ENCODE results near the gene GXYLT2. TPM values are rescaled to one million over a fixed set of nuclear protein-coding genes. Genes with fewer than 3 reads are reported as not detected.

The GXYLT2 gene
- total and polyA plus RNA-seq, 2 of the 13 experiments (the other 11 are each of a cell fraction or from before 2014, with no cell fraction given) = 4.3 to 6.9 TPM

GRCh38 chr3:72973031-72973723 is 85.3 kb downstream of the GXYLT2 start (continued):
- no peak for TF ChIP-seq IRX3 (CRISPR knock-in tag; IDR thresholded peaks at IDR 0.05; ENCODE audit: borderline replicate concordance, low read depth)
- no peak for TF ChIP-seq ZNF605 (CRISPR knock-in tag; IDR thresholded peaks at IDR 0.05)
- TF ChIP-seq AGO1 (IDR thresholded peaks at IDR 0.05; ENCODE audit: low read depth, low read length, poor library complexity, severe bottlenecking) = no peak
- TF ChIP-seq, protein P1, sequence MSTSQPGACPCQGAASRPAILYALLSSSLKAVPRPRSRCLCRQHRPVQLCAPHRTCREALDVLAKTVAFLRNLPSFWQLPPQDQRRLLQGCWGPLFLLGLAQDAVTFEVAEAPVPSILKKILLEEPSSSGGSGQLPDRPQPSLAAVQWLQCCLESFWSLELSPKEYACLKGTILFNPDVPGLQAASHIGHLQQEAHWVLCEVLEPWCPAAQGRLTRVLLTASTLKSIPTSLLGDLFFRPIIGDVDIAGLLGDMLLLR (CRISPR knock-in tag; IDR thresholded peaks at IDR 0.05) = no peak
- TF ChIP-seq BCL6 (CRISPR knock-in tag; IDR thresholded peaks at IDR 0.05) = peak; percentile 36; the same call in 1 of the 2 replicates
- TF ChIP-seq, protein P2, sequence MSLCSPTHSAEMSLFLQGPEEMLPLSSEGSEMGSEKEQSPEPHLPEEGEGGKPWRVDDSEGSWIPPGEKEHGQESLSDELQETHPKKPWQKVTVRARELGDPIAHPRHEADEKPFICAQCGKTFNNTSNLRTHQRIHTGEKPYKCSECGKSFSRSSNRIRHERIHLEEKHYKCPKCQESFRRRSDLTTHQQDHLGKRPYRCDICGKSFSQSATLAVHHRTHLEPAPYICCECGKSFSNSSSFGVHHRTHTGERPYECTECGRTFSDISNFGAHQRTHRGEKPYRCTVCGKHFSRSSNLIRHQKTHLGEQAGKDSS (CRISPR knock-in tag; IDR thresholded peaks at IDR 0.05; ENCODE audit: borderline replicate concordance, low read depth) = no peak; the same call in 1 of the 2 replicates
- no peak for TF ChIP-seq CBX2 (IDR thresholded peaks at IDR 0.05; ENCODE audit: low read depth, low read length)
- no peak for TF ChIP-seq CBX2 (CRISPR knock-in tag; IDR thresholded peaks at IDR 0.05; ENCODE audit: low read depth)
- peak; percentile 39 for TF ChIP-seq ZNF770 (CRISPR knock-in tag; IDR thresholded peaks at IDR 0.05)
- TF ChIP-seq ZNF121 (CRISPR knock-in tag; IDR thresholded peaks at IDR 0.05) = no peak
- no peak for TF ChIP-seq HES4 (CRISPR knock-in tag; IDR thresholded peaks at IDR 0.05; ENCODE audit: borderline replicate concordance)
- TF ChIP-seq ZNF766 (CRISPR knock-in tag; IDR thresholded peaks at IDR 0.05; ENCODE audit: borderline replicate concordance) = no peak
- TF ChIP-seq TEAD3 (CRISPR knock-in tag; optimal IDR thresholded peaks at IDR 0.05; ENCODE audit: borderline replicate concordance) = no peak
- no peak for TF ChIP-seq IRF2 (CRISPR knock-in tag; IDR thresholded peaks at IDR 0.05)
- TF ChIP-seq, protein P3, sequence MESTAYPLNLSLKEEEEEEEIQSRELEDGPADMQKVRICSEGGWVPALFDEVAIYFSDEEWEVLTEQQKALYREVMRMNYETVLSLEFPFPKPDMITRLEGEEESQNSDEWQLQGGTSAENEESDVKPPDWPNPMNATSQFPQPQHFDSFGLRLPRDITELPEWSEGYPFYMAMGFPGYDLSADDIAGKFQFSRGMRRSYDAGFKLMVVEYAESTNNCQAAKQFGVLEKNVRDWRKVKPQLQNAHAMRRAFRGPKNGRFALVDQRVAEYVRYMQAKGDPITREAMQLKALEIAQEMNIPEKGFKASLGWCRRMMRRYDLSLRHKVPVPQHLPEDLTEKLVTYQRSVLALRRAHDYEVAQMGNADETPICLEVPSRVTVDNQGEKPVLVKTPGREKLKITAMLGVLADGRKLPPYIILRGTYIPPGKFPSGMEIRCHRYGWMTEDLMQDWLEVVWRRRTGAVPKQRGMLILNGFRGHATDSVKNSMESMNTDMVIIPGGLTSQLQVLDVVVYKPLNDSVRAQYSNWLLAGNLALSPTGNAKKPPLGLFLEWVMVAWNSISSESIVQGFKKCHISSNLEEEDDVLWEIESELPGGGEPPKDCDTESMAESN (CRISPR knock-in tag; conservative IDR thresholded peaks at IDR 0.05) = no peak
- no peak for TF ChIP-seq NFRKB (IDR thresholded peaks at IDR 0.05)
- TF ChIP-seq, protein P4, sequence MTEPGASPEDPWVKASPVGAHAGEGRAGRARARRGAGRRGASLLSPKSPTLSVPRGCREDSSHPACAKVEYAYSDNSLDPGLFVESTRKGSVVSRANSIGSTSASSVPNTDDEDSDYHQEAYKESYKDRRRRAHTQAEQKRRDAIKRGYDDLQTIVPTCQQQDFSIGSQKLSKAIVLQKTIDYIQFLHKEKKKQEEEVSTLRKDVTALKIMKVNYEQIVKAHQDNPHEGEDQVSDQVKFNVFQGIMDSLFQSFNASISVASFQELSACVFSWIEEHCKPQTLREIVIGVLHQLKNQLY (CRISPR knock-in tag; IDR thresholded peaks at IDR 0.05) = no peak
- no peak for TF ChIP-seq TAF1 (CRISPR knock-in tag; IDR thresholded peaks at IDR 0.05)
- peak; percentile 39; the same call in 1 of the 2 replicates for TF ChIP-seq SIX1 (CRISPR knock-in tag; IDR thresholded peaks at IDR 0.05; ENCODE audit: borderline replicate concordance)
- no peak for TF ChIP-seq HHEX (CRISPR knock-in tag; IDR thresholded peaks at IDR 0.05)
- no peak for TF ChIP-seq ZNF451 (CRISPR knock-in tag; IDR thresholded peaks at IDR 0.05)
- no peak for TF ChIP-seq ZNF761 (CRISPR knock-in tag; conservative IDR thresholded peaks at IDR 0.05)
- TF ChIP-seq PLSCR1 (CRISPR knock-in tag; IDR thresholded peaks at IDR 0.05; ENCODE audit: borderline replicate concordance) = no peak
- TF ChIP-seq PAWR (CRISPR knock-in tag; IDR thresholded peaks at IDR 0.05; ENCODE audit: borderline replicate concordance) = no peak
- no peak for TF ChIP-seq ZNF235 (CRISPR knock-in tag; IDR thresholded peaks at IDR 0.05; ENCODE audit: borderline replicate concordance)

All from HepG2 (cell line).